VCaP (cell line): ENCODE results near the gene ZFP36L2.

Experiments
- H3K27ac ChIP-seq: fragments of 450-650 bp; 2 replicates; pipeline ENCODE4 v1.5.1; 2017
- TF ChIP-seq, protein P1 (sequence below): fragments of 450-650 bp; conservative IDR thresholded peaks from 2 replicates; pipeline ENCODE4 v1.5.1; 2017; ENCODE audit warnings: mild to moderate bottlenecking, moderate library complexity

ZFP36L2 gene

DNA sequence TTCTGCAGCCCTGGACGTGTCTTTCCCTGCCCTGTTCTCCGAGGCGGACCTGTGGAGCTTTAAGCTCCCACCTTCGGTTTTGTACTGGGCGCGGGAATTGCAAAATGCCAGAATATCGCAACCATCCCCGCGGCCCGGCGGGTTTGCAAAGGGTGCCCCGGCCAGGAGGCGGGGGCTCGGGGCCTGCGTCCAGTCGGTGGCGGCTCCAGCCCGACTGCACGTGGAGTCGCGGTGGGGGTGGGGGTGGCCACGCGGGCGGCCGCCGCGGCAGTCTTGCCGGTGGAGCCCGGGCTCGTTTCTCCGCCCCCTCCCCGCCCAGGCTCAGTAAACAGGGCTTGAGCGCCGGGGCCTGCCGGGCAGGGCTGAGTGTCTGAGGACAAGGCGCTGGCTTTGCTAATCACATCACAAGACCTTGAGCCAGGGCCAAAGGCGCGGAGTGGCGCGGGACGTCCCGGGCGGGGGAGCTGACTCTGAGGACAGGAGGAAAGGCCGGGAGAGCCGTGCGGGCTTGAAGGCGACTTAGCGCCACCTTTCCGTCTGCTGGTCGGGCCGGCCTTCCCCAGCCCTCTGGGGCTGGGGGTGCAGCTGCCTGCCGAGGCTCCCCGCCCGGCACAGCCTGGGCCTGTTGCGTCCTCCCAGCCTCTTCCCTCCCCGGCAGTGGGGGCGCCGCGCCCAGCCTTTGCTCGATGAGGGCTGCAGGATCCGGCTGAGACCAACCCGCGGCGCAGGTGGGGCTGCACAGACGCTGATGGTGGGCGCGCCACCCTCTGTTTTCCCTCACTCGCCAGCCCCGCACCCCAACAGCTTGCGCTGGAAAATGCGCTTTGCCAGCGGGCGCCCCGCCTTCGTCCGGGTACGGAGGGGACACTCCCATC is 786 bp upstream of the ZFP36L2 start:
- TF ChIP-seq, protein P1, sequence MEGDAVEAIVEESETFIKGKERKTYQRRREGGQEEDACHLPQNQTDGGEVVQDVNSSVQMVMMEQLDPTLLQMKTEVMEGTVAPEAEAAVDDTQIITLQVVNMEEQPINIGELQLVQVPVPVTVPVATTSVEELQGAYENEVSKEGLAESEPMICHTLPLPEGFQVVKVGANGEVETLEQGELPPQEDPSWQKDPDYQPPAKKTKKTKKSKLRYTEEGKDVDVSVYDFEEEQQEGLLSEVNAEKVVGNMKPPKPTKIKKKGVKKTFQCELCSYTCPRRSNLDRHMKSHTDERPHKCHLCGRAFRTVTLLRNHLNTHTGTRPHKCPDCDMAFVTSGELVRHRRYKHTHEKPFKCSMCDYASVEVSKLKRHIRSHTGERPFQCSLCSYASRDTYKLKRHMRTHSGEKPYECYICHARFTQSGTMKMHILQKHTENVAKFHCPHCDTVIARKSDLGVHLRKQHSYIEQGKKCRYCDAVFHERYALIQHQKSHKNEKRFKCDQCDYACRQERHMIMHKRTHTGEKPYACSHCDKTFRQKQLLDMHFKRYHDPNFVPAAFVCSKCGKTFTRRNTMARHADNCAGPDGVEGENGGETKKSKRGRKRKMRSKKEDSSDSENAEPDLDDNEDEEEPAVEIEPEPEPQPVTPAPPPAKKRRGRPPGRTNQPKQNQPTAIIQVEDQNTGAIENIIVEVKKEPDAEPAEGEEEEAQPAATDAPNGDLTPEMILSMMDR, result peak; percentile 34
- H3K27ac ChIP-seq, result peak overlapping the region; percentile 99

DNA sequence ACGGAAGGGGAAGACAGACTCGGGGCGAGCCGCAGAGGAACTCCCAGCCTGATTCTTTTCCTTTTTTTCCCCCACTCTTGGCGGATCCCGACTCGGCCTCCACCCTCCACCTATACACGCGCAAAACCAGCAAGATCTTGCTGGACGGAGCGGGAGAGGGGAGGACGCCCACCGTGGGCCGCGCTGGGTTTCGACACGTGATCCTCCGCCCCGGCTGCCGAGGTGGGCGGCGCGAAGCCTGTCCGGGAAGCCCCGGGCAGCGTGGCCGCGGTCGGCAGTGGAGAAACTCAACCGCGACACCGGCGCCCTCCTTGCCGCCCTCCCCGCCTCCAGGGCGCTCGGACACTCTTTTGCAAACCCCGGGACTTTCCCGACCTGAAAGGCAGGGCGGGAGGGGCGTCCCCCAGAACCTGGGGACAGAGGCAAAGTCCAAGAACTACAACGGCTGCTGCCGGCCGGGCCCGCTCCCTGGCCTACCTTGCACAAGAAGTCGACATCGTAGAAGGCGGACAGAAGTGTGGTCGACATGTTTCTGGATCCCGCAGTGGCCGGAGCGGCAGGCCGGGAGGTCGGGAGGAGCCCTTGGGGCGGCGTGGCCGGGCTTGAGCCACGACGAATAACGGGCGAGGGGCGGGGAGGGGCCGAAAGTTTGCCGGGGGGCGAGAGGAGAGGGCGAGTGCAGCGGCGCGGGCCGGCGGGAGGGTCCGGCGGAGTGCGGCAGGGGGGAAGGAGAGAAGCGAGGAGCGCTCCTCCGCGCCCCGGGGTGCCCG is 433 bp downstream of the ZFP36L2 start:
- TF ChIP-seq, protein P1, result no peak
- H3K27ac ChIP-seq, result peak overlapping the region; percentile 99

DNA sequence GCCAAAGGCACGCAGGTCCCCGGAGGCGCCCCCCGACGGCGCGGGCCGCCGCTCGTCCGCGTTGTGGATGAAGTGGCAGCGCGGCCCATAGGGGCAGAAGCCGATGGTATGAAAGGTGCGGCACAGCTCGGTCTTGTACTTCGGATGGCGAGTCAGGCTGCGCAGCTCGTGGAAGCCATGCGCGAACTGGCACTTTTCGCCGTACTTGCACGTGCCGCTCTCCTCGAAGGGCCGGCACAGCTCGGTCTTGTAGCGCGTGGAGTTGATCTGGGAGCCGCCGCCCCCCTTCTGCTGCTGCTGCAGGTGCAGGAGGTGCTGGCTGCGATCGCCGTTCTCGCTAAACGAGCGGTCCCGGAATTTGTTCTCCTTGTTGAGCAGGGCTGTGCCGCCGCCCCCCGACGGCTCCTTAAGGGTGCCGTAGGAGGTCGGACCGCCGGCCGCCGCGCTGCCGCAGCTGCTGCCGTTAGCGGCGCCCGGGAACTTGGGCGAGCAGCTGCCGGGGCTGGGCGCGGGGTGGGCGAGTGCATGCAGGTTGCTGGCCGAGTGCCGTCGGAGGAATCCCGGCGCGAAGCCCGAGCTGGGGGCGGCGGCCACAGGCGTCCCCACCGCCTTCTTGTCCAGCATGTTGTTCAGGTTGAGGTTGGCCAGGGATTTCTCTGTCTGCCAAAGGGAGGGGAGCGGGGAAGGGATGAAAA is 1.2 kb downstream of the ZFP36L2 start:
- TF ChIP-seq, protein P1, result no peak
- H3K27ac ChIP-seq, result peak overlapping the region; percentile 99

DNA sequence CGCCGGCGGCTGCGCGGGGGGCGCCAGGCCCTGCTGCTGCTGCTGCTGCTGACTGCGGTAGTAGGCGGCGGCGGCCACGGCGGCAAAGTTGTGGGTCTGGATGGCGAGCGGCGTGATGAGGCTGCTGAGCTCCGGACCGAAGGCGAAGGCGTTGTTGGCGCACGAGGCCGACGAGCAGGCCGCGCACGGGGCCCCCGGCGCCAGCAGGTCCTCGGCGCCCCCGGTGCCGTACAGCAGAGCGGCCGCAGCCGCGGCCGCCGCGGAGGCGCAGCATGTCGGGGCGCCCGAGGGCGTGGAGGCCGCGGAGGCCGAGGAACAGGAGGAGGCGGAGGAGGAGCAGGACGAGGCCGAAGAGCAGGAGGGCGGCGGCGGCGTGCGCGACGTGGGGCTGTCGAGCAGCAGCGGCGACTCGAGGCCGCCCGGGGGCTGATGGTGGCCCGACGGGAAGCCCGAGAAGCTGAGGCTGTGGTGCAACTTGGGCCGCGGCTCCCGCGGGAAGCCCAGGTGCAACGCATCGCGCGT is 1.8 kb downstream of the ZFP36L2 start:
- peak overlapping the region; percentile 99 for H3K27ac ChIP-seq
- TF ChIP-seq, protein P1, result no peak

DNA sequence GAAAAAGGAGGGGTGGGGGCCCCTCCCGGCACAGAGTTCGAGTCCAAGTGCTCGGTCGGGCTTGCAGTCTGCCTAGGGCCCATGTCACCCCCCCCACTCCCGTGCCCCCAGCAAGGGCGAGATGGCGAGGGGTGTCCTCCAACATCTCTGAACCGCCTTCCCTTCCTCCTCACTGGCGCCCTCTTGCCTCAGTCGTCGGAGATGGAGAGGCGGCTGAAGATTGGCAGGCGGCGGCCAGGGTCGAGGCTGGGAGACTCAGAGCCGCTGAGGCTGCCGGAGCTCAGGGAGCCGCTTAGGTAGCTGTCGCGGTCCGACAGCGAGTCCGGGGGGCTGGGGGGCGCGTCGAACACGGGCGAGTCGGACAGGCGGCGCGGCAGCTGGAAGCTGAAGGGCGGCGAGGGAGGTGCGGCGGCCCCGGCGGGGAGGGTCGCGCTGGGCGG is 2.3 kb downstream of the ZFP36L2 start:
- peak overlapping the region; percentile 99 for H3K27ac ChIP-seq
- TF ChIP-seq, protein P1, result peak; percentile 24

DNA sequence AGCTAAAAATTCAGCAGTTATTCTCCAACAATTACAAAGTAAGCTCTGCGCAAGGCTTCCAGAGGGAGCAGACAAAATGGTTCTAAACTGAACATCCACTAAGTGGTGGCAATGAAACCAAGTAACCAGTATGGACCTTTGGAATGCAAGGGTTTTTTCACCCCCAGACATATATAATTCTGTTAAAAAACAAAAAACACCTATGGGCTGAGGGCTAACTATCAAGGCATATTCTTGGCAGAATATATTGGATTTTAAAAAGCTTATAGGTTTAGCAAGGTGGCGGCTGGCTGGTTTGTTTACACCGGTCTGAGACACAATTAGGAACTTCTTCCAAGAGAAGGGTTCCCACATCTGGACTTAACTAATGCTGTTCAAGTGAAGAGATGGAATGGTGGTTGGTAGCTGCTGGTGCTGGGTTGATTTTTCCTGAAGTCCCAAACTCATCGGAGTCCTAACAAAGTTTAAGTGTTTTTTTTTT is 2.8 kb downstream of the ZFP36L2 start:
- TF ChIP-seq, protein P1, result no peak
- H3K27ac ChIP-seq, result peak overlapping the region; percentile 99
